Measurements from ENCODE around the gene ARPP21.

- no peak for TF ChIP-seq CTCF (IDR thresholded peaks at IDR 0.05)
- no peak for TF ChIP-seq EP300 (IDR thresholded peaks at IDR 0.05)
Observed at GRCh38 chr3:35745802-35746484, 106.6 kb downstream of the ARPP21 start.

Data from suprapubic skin (tissue), 3 donors.